ENCODE results near the gene RNF121. TPM values are rescaled to one million over a fixed set of nuclear protein-coding genes. Genes with fewer than 3 reads are reported as not detected.

RNF121 gene
- total and polyA plus RNA-seq, 2 of the 13 experiments (the other 11 are each of a cell fraction or from before 2014, with no cell fraction given): 28.6 to 44.3 TPM

DNA sequence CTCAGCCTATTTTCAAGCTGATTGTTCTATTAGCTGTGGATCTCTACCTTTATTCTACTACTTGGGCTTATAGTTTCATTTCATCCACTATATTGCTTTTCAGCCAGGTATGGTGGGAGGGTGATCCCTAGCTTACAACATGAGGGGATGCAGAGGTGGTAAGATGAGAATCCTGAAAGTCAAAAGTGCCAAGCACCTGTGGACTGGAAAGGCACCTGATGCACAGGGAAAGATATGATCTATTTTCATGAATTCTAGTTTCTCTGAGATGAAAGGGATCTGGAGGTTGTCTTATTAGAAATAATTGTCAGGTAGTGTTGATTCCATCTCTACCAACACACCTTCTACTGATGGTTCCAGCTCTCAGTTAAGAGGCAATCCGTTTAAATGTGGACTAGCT lies 48.2 kb downstream of the RNF121 start:
- no peaks in the 10 kb centered on the region for H3K9me3 ChIP-seq (ENCODE audit: low read length)
- no peak overlapping the region for H3K4me2 ChIP-seq (ENCODE audit: low read depth, low read length)
- no peaks in the 10 kb centered on the region for H3K27me3 ChIP-seq (ENCODE audit: control insufficient read depth in 1 of 2, insufficient read depth in 2 of 2, low read length in 2 of 2)
- H3K27ac ChIP-seq (ENCODE audit: extremely low read length, insufficient read depth, low read length): no peak overlapping the region
- no peak overlapping the region for H3K4me3 ChIP-seq (replicated peaks in 1 of 3; ENCODE audit: insufficient read depth in 1 of 3, low read depth in 2 of 3, low read length in 3 of 3)
- 75% methylated on average over 1 of the region's 1 CpG for WGBS (ENCODE audit: low lambda C conversion rate)
- peaks cover 2% of the 10 kb centered on the region for H3K79me2 ChIP-seq (ENCODE audit: insufficient read depth, low read length)
- intact Hi-C loops (cut with micrococcal nuclease; ENCODE audit: unreplicated experiment): no loop called here
- no peak for ATAC-seq
- no peak for FAIRE-seq
- TF ChIP-seq HDAC6 (IDR thresholded peaks at IDR 0.05; ENCODE audit: low read depth, low read length) (no peak), ZFYVE20 (CRISPR knock-in tag; IDR thresholded peaks at IDR 0.05; ENCODE audit: borderline replicate concordance, low read depth) (no peak), POLR2AphosphoS5 (IDR thresholded peaks at IDR 0.05; ENCODE audit: low read depth, low read length) (no peak), ZNF562 (CRISPR knock-in tag; IDR thresholded peaks at IDR 0.05; ENCODE audit: borderline replicate concordance) (no peak)
- H3K4me1 ChIP-seq (ENCODE audit: insufficient read depth, low read length): no peaks in the 10 kb centered on the region
- H3K9ac ChIP-seq (ENCODE audit: insufficient read depth, low read depth, low read length): no peak overlapping the region
- H4K20me1 ChIP-seq (ENCODE audit: insufficient read depth, low read length): no peaks in the 10 kb centered on the region
- BruUV-seq (replicated peaks): no TSS peak
- in situ Hi-C loops (cut with HindIII; ENCODE audit: extremely low pct_ligation_motif_present, low pct_unique_long_range_greater_than_20kb): no loop called here
- ChIA-PET POLR2A (interaction anchor here (1.3 kb wide), 1 partner anchor 28 kb away, joined by 3 read pairs; no protein-coding TSS in a partner anchor), CTCF (ENCODE audit: low intra/inter-chr PET ratio, low total read pairs) (interaction anchor here (1.3 kb wide), 1 partner anchor 167 kb away, joined by 5 read pairs; no protein-coding TSS in a partner anchor)
- H2AFZ ChIP-seq (ENCODE audit: low read length): no peak overlapping the region
- H3K36me3 ChIP-seq (replicated peaks in 1 of 2; ENCODE audit: control insufficient read depth in 1 of 2, insufficient read depth in 2 of 2, low read length in 2 of 2): peaks cover 8 to 35% of the 10 kb centered on the region in 2 experiments; a peak in 4 of 5 replicates
- DNase-seq (ENCODE audit: low spot score): no peak

DNA sequence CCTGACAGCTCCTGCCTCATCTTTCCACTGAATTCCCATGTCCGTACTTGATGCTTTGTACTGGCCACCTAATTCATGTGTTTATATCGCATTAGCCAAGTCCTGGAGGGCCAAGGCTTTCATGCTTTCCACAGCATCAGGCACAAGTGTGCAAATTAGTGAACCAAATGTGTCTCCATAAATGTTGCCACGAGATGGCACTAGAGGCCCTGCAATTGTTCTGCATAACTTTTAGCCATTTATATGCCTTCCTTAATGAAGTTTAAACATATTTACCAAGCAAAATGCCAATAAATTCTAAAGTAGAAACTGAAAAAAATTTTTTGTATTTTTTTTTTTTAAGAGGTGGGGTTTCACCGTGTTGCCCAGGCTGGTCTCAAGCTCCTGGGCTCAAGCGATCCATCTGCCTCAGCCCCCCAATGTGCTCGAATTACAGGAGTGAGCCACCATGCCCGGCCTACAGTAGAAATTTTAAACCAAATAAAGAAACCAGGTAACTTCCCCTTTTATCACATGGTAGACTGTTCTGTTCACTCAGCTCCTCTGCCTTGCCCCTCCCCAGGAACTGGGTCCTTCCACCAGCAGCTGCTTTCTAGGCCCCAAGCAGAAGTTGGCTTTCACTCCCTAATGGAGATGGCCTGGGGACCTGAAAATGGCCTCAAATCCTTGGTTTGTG lies 49.0 kb downstream of the RNF121 start:
- H3K27me3 ChIP-seq (ENCODE audit: control insufficient read depth in 1 of 2, insufficient read depth in 2 of 2, low read length in 2 of 2): no peaks in the 10 kb centered on the region
- peak; percentile 67 for ATAC-seq
- H3K9ac ChIP-seq (ENCODE audit: insufficient read depth, low read depth, low read length): no peak overlapping the region
- no peak overlapping the region for H3K4me2 ChIP-seq (ENCODE audit: low read depth, low read length)
- TF ChIP-seq SMC3 (IDR thresholded peaks at IDR 0.05; ENCODE audit: low read length) (peak; percentile 50), XRCC5 (optimal IDR thresholded peaks at IDR 0.05; ENCODE audit: low read length) (no peak), PHF20 (CRISPR knock-in tag; IDR thresholded peaks at IDR 0.05) (no peak), STAG1 (CRISPR knock-in tag; IDR thresholded peaks at IDR 0.05) (peak; percentile 67)
- TF ChIP-seq, protein P1, sequence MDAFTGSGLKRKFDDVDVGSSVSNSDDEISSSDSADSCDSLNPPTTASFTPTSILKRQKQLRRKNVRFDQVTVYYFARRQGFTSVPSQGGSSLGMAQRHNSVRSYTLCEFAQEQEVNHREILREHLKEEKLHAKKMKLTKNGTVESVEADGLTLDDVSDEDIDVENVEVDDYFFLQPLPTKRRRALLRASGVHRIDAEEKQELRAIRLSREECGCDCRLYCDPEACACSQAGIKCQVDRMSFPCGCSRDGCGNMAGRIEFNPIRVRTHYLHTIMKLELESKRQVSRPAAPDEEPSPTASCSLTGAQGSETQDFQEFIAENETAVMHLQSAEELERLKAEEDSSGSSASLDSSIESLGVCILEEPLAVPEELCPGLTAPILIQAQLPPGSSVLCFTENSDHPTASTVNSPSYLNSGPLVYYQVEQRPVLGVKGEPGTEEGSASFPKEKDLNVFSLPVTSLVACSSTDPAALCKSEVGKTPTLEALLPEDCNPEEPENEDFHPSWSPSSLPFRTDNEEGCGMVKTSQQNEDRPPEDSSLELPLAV (CRISPR knock-in tag; conservative IDR thresholded peaks at IDR 0.05; ENCODE audit: low read depth): no peak
- TF ChIP-seq, protein P2, sequence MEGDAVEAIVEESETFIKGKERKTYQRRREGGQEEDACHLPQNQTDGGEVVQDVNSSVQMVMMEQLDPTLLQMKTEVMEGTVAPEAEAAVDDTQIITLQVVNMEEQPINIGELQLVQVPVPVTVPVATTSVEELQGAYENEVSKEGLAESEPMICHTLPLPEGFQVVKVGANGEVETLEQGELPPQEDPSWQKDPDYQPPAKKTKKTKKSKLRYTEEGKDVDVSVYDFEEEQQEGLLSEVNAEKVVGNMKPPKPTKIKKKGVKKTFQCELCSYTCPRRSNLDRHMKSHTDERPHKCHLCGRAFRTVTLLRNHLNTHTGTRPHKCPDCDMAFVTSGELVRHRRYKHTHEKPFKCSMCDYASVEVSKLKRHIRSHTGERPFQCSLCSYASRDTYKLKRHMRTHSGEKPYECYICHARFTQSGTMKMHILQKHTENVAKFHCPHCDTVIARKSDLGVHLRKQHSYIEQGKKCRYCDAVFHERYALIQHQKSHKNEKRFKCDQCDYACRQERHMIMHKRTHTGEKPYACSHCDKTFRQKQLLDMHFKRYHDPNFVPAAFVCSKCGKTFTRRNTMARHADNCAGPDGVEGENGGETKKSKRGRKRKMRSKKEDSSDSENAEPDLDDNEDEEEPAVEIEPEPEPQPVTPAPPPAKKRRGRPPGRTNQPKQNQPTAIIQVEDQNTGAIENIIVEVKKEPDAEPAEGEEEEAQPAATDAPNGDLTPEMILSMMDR (CRISPR knock-in tag; IDR thresholded peaks at IDR 0.05): peak; percentile 77
- H3K9me3 ChIP-seq (ENCODE audit: low read length): no peaks in the 10 kb centered on the region
- FAIRE-seq: no peak
- peaks cover 11 to 32% of the 10 kb centered on the region in 2 experiments; a peak in 4 of 5 replicates for H3K36me3 ChIP-seq (replicated peaks in 1 of 2; ENCODE audit: control insufficient read depth in 1 of 2, insufficient read depth in 2 of 2, low read length in 2 of 2)
- DNase-seq (ENCODE audit: low spot score): peak; percentile 36
- H3K79me2 ChIP-seq (ENCODE audit: insufficient read depth, low read length): peaks cover 2% of the 10 kb centered on the region
- WGBS (ENCODE audit: low lambda C conversion rate): 69% methylated on average over 7 of the region's 7 CpGs
- BruUV-seq (replicated peaks): no TSS peak
- intact Hi-C loops (cut with micrococcal nuclease; ENCODE audit: unreplicated experiment) (no loop called here), in situ Hi-C loops (cut with HindIII; ENCODE audit: extremely low pct_ligation_motif_present, low pct_unique_long_range_greater_than_20kb) (no loop called here)
- H3K4me3 ChIP-seq (replicated peaks in 1 of 3; ENCODE audit: insufficient read depth in 1 of 3, low read depth in 2 of 3, low read length in 3 of 3): no peak overlapping the region
- H3K4me1 ChIP-seq (ENCODE audit: insufficient read depth, low read length): no peaks in the 10 kb centered on the region
- ChIA-PET CTCF (ENCODE audit: low intra/inter-chr PET ratio, low total read pairs) (interaction anchor here (1.0 to 1.3 kb wide), 2 partner anchors 114 to 166 kb away, joined by 4 to 5 read pairs; no protein-coding TSS in a partner anchor), POLR2A (no interaction called here)
- H2AFZ ChIP-seq (ENCODE audit: low read length): no peak overlapping the region
- H3K27ac ChIP-seq (ENCODE audit: extremely low read length, insufficient read depth, low read length): no peak overlapping the region
- H4K20me1 ChIP-seq (ENCODE audit: insufficient read depth, low read length): no peaks in the 10 kb centered on the region

Measured in HepG2 (cell line).